Measurements from ENCODE around the gene FETUB. TPM values are rescaled to one million over a fixed set of nuclear protein-coding genes. Genes with fewer than 3 reads are reported as not detected.

FETUB gene, protein sequence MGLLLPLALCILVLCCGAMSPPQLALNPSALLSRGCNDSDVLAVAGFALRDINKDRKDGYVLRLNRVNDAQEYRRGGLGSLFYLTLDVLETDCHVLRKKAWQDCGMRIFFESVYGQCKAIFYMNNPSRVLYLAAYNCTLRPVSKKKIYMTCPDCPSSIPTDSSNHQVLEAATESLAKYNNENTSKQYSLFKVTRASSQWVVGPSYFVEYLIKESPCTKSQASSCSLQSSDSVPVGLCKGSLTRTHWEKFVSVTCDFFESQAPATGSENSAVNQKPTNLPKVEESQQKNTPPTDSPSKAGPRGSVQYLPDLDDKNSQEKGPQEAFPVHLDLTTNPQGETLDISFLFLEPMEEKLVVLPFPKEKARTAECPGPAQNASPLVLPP
- not detected in 2 replicates for total RNA-seq

DNA sequence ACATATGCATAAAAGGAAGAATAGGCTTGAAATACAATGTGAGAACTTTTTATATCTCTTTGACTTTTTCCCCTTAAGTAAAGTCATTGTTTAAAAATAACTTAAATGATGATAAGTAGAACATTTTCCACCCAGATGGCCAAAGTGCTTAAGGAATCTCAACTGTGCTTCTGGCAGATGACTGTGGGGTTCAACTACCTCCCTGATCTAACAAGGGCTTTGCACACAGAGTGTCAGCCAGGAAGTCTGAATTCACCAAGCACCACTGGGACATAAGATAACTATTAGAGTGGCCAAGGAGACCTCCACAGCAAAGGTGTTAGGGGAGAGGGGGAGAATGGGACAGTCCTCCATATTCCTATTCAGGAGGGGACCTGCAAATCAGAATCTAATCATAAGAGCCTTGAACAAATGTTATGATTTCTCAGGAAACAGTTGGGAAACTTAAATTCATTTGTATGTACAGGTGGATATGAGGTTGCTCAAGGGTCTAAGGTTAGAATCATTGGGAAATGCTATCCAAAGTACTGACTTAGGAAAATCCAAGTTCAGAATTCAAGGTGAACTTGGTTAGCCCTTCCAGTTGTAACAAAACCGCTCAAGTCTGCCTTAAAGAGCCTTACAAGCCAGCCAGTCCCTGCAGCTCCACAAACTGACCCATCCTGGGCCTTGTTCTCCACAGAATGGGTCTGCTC lies at the start of gene FETUB:
TSS of gene FETUB (plus strand) at position 622 of the 695 bp plus-strand sequence. CDS start at position 684, 62 bp downstream.

DNA sequence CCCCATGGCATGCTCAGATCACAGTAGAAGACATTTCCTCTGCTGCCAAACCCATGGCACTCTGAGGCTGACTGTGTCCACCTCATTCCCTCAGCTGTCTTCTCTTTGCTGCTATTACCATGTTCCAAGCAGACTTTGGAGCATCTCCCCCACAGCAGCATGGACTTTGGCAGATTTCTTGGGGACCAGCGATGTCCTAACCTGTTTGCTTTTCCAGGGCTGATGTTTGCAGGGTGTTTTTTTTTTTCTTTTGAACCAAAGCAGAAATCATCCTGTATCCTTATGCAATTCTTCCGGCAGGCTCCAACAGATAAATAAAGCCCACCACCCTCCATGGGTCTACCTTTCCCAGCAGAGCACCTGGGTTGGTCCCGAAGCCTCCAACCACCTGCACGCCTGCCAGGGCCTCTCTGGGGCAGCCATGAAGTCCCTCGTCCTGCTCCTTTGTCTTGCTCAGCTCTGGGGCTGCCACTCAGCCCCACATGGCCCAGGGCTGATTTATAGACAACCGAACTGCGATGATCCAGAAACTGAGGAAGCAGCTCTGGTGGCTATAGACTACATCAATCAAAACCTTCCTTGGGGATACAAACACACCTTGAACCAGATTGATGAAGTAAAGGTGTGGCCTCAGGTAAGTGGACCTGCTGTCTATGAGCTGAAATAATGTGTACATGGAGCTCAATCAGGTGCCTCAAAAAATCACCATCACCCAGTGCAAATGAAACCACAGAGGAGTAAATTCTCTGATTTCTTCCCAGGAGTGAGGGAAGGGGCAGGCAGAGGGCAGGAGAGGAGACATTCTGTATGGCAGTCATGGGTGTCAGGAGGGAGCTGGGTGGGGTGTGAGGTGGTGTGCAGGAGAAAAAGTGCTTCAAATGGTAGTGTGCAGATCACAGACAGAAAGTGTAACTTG lies 27.2 kb upstream of the FETUB start, which contains the start of gene AHSG:
TSS of gene AHSG (plus strand) at position 340 of the 916 bp plus-strand sequence. CDS start at position 422, 82 bp downstream.

DNA sequence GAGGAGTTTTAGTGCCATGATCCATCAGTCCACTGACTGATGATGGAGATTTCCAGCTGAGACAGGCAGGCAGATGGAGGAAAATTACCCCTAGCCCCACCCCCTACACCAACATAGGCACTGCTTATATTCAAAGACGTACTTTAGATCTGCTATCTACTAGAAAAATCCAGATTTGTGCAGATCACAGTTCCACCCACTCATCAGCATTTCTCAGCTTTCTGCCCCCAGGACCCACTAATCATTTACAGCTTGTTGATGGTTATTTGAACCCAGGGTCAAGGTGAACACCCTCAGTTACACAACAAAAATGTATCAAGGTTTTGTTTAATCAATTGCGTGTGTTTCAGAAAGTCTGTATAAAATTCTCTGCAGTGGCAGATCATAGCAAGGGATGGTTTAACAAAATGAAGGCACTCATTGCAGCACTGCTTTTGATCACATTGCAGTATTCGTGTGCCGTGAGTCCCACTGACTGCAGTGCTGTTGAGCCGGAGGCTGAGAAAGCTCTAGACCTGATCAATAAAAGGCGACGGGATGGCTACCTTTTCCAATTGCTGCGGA lies 25.5 kb downstream of the FETUB start, which contains the start of gene HRG:
TSS of gene HRG (plus strand) at position 390 of the 564 bp plus-strand sequence. CDS start at position 408, 18 bp downstream.

Other genes with a start within 250 kb of the FETUB start
- gene CRYGS, start 96.0 kb upstream of the FETUB start, total RNA-seq: 0.34 and 0.59 TPM in 2 replicates
- 11.0 and 11.3 TPM in 2 replicates for gene TBCCD1, start 73.1 kb upstream of the FETUB start, total RNA-seq
- gene DNAJB11, start 69.7 kb upstream of the FETUB start, total RNA-seq: 44.4 and 53.1 TPM in 2 replicates
- not detected in 2 replicates for gene AHSG, start 27.3 kb upstream of the FETUB start, total RNA-seq
- not detected in 2 replicates for gene HRG, start 25.6 kb downstream of the FETUB start, total RNA-seq
- not detected in 2 replicates for gene KNG1, start 77.0 kb downstream of the FETUB start, total RNA-seq
- 210 and 239 TPM in 2 replicates for gene EIF4A2, start 143.2 kb downstream of the FETUB start, total RNA-seq
- gene RFC4, start 166.1 kb downstream of the FETUB start, total RNA-seq: 55.0 and 59.2 TPM in 2 replicates
- not detected in 2 replicates for gene ADIPOQ, start 202.3 kb downstream of the FETUB start, total RNA-seq